ENCODE measurements around the gene SNX7. TPM values are rescaled to one million over a fixed set of nuclear protein-coding genes. Genes with fewer than 3 reads are reported as not detected.

SNX7 gene
- total and polyA plus RNA-seq, 2 donors from 2014 or later: 28.4 to 34.6 TPM

- no peak for TF ChIP-seq CTCF (IDR thresholded peaks at IDR 0.05; ENCODE audit: borderline replicate concordance, extremely low read depth, insufficient read depth)
- Histone ChIP-seq H3K9ac (ENCODE audit: low read length in 3 of 3) (no peak overlapping the region), H3K36me3 (ENCODE audit: control insufficient read depth in 2 of 3, insufficient read depth in 3 of 3, low read length in 3 of 3) (no peaks in the 10 kb centered on the region), H3K4me1 (ENCODE audit: control insufficient read depth in 2 of 3, insufficient read depth in 2 of 3, low read depth in 1 of 3, low read length in 3 of 3) (no peaks in the 10 kb centered on the region), H3K4me3 (ENCODE audit: low read length in 3 of 3) (no peak overlapping the region), H3K27me3 (ENCODE audit: control insufficient read depth, insufficient read depth, low read length) (no peaks in the 10 kb centered on the region), H3K27ac (ENCODE audit: low read depth in 2 of 2, low read length in 2 of 2) (no peak overlapping the region), H3K9me3 (ENCODE audit: control insufficient read depth in 2 of 3, insufficient read depth in 1 of 3, low read length in 3 of 3) (no peaks in the 10 kb centered on the region)
- DNase-seq: no peak
- intact Hi-C loops (cut with DNase I): no loop called here
- no peak for FAIRE-seq
Observed at GRCh38 chr1:98675282-98675681, 13.8 kb downstream of the SNX7 start.

- Histone ChIP-seq H3K9ac (ENCODE audit: low read length in 3 of 3) (no peak overlapping the region), H3K9me3 (ENCODE audit: control insufficient read depth in 2 of 3, insufficient read depth in 1 of 3, low read length in 3 of 3) (no peaks in the 10 kb centered on the region), H3K4me3 (ENCODE audit: low read length in 3 of 3) (no peak overlapping the region), H3K27me3 (ENCODE audit: control insufficient read depth, insufficient read depth, low read length) (no peaks in the 10 kb centered on the region), H3K36me3 (ENCODE audit: control insufficient read depth in 2 of 3, insufficient read depth in 3 of 3, low read length in 3 of 3) (no peaks in the 10 kb centered on the region), H3K27ac (ENCODE audit: low read depth in 2 of 2, low read length in 2 of 2) (no peak overlapping the region), H3K4me1 (ENCODE audit: control insufficient read depth in 2 of 3, insufficient read depth in 2 of 3, low read depth in 1 of 3, low read length in 3 of 3) (no peaks in the 10 kb centered on the region)
- FAIRE-seq (no peak), DNase-seq (no peak)
- no peak for TF ChIP-seq CTCF (IDR thresholded peaks at IDR 0.05; ENCODE audit: borderline replicate concordance, extremely low read depth, insufficient read depth)
- intact Hi-C loops (cut with DNase I): no loop called here
Observed at GRCh38 chr1:98677288-98677687, 15.8 kb downstream of the SNX7 start.

- FAIRE-seq: no peak
Observed at GRCh38 chr1:98681812-98682211, 20.3 kb downstream of the SNX7 start.

More at GRCh38 chr1:98681812-98682211, 20.3 kb downstream of the SNX7 start:
- intact Hi-C loops (cut with DNase I): no loop called here
- Histone ChIP-seq H3K36me3 (ENCODE audit: control insufficient read depth in 2 of 3, insufficient read depth in 3 of 3, low read length in 3 of 3) (no peaks in the 10 kb centered on the region), H3K27ac (ENCODE audit: low read depth in 2 of 2, low read length in 2 of 2) (no peak overlapping the region), H3K27me3 (ENCODE audit: control insufficient read depth, insufficient read depth, low read length) (no peaks in the 10 kb centered on the region), H3K4me3 (ENCODE audit: low read length in 3 of 3) (no peak overlapping the region), H3K9me3 (ENCODE audit: control insufficient read depth in 2 of 3, insufficient read depth in 1 of 3, low read length in 3 of 3) (no peaks in the 10 kb centered on the region), H3K4me1 (ENCODE audit: control insufficient read depth in 2 of 3, insufficient read depth in 2 of 3, low read depth in 1 of 3, low read length in 3 of 3) (no peaks in the 10 kb centered on the region), H3K9ac (ENCODE audit: low read length in 3 of 3) (no peak overlapping the region)
- DNase-seq: no peak
- TF ChIP-seq CTCF (IDR thresholded peaks at IDR 0.05; ENCODE audit: borderline replicate concordance, extremely low read depth, insufficient read depth): no peak
